Measurements from ENCODE around the gene CTNND2.

Gene CTNND2

DNA sequence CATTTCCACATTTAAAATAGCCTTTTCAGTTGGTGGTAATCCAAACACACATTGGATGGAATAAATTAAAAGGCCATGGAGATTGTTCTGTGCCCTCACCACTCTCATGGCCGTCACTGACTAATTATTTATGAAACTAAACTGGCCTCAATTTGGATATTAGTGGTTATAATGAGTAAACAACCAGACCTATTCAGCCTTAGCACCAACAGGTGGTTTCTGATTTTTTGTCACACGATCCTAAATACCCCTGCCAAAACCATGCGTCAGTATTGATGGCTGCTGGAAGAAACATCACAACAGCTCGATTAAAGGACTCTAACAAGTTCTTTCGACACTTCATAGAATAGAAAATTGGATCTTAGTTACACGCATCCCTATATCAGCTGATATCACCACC lies 867.2 kb downstream of the CTNND2 start:
- CTCF ChIA-PET: interaction anchor here (1.5 kb wide), 1 partner anchor 347 kb away, joined by 3 read pairs; no protein-coding TSS in a partner anchor

DNA sequence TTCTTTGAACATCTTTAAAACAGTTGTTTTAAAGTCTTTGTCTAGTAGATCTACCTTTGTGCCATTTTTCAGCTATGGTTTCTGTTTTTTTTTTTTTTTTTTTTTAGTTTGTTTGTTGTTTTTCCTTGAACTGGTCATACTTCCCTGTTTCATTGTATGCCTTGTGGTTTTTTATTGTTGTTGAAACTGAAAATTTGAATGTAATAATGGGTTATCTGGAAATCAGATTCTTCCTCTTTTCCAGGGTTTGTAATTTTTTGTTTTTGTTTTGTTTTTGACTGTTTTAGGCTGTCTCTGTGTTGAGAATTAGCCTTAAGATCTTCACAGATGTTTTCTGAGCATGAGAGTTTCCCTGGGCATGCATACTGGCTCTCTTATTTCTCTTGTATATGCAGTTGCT lies 873.6 kb downstream of the CTNND2 start:
- Histone ChIP-seq H3K27ac (ENCODE audit: extremely low read depth, low read depth, low read length) (no peak overlapping the region), H3K4me1 (ENCODE audit: control insufficient read depth, insufficient read depth, low read length) (no peaks in the 10 kb centered on the region), H3K9me3 (ENCODE audit: control insufficient read depth, insufficient read depth, low read depth, low read length) (no peaks in the 10 kb centered on the region), H3K4me3 (ENCODE audit: low read depth, low read length) (no peak overlapping the region), H3K36me3 (ENCODE audit: control insufficient read depth in 2 of 2, insufficient read depth in 1 of 2, low read length in 2 of 2) (no peaks in the 10 kb centered on the region)
- POLR2A ChIA-PET: no interaction called here
- TF ChIP-seq, protein P1, sequence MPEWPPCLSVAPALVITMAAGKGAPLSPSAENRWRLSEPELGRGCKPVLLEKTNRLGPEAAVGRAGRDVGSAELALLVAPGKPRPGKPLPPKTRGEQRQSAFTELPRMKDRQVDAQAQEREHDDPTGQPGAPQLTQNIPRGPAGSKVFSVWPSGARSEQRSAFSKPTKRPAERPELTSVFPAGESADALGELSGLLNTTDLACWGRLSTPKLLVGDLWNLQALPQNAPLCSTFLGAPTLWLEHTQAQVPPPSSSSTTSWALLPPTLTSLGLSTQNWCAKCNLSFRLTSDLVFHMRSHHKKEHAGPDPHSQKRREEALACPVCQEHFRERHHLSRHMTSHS (tag by site-specific recombination; IDR thresholded peaks at IDR 0.05): no peak
- CTCF ChIA-PET: interaction anchor here (0.5 kb wide), 1 partner anchor 81 kb away, joined by 3 read pairs; no protein-coding TSS in a partner anchor

More for the DNA sequence above, 867.2 kb downstream of the CTNND2 start:
- TF ChIP-seq SCRT2 (tag by site-specific recombination; IDR thresholded peaks at IDR 0.05) (peak; percentile 45; the same call in 1 of the 2 replicates), ZNF311 (tag by site-specific recombination; IDR thresholded peaks at IDR 0.05; ENCODE audit: borderline replicate concordance) (no peak)
- Histone ChIP-seq H3K9me3 (ENCODE audit: control insufficient read depth, insufficient read depth, low read depth, low read length) (no peaks in the 10 kb centered on the region), H3K36me3 (ENCODE audit: control insufficient read depth in 2 of 2, insufficient read depth in 1 of 2, low read length in 2 of 2) (no peaks in the 10 kb centered on the region), H3K4me3 (ENCODE audit: low read depth, low read length) (no peak overlapping the region), H3K27ac (ENCODE audit: extremely low read depth, low read depth, low read length) (no peak overlapping the region), H3K4me1 (ENCODE audit: control insufficient read depth, insufficient read depth, low read length) (no peaks in the 10 kb centered on the region)
- POLR2A ChIA-PET: no interaction called here

DNA sequence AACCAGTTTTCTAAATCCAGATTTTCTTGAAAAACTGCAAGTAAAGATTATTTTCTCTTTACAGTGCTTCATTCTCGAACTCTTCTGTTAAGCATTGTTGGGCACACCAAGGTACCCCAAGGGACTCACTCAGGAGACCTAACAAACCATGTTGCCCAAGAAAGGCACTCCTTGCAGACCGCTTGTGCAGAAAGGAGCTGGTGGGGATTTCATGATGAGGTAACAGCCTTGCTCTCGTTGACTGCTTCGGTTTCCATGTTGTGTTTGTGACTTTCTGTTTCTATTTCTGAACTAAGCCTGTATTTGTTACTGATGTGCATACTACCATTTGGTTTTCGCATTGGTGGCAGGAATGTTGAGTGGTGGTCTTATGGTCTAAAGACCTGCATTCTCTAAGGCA lies 876.6 kb downstream of the CTNND2 start:
- Histone ChIP-seq H3K4me3 (ENCODE audit: low read depth, low read length) (no peak overlapping the region), H3K27ac (ENCODE audit: extremely low read depth, low read depth, low read length) (no peak overlapping the region)
- CTCF ChIA-PET: interaction anchor here (0.6 kb wide), 1 partner anchor 400 kb away, joined by 3 read pairs; no protein-coding TSS in a partner anchor

DNA sequence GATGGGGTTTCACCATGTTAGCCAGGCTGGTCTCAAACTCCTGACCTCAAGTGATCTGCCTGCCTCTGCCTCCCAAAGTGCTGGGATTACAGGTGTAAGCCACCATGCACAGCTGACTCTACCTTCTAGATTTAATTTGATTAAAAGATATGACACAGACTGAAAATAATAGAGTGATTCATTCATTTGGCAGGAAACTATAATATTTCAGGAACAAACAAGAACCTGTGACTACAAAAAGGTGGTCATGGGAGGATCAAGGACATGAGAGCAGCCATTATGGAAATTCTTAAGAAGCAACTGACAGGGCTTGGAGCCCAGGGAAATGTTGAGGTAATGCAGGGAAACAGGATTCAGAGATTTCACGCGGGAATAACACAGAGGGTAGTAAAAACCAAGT lies 877.7 kb downstream of the CTNND2 start:
- Histone ChIP-seq H3K9me3 (ENCODE audit: control insufficient read depth, insufficient read depth, low read depth, low read length) (no peaks in the 10 kb centered on the region), H3K36me3 (ENCODE audit: control insufficient read depth in 2 of 2, insufficient read depth in 1 of 2, low read length in 2 of 2) (no peaks in the 10 kb centered on the region), H3K27ac (ENCODE audit: extremely low read depth, low read depth, low read length) (no peak overlapping the region), H3K4me3 (ENCODE audit: low read depth, low read length) (no peak overlapping the region), H3K4me1 (ENCODE audit: control insufficient read depth, insufficient read depth, low read length) (no peaks in the 10 kb centered on the region)
- no peak for TF ChIP-seq ZNF426 (tag by site-specific recombination; IDR thresholded peaks at IDR 0.05)
- TF ChIP-seq GLI4 (tag by site-specific recombination; IDR thresholded peaks at IDR 0.05): no peak
- CTCF ChIA-PET: no interaction called here
- POLR2A ChIA-PET: no interaction called here

More for the DNA sequence above, 876.6 kb downstream of the CTNND2 start:
- TF ChIP-seq, protein P2, sequence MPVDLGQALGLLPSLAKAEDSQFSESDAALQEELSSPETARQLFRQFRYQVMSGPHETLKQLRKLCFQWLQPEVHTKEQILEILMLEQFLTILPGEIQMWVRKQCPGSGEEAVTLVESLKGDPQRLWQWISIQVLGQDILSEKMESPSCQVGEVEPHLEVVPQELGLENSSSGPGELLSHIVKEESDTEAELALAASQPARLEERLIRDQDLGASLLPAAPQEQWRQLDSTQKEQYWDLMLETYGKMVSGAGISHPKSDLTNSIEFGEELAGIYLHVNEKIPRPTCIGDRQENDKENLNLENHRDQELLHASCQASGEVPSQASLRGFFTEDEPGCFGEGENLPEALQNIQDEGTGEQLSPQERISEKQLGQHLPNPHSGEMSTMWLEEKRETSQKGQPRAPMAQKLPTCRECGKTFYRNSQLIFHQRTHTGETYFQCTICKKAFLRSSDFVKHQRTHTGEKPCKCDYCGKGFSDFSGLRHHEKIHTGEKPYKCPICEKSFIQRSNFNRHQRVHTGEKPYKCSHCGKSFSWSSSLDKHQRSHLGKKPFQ (tag by site-specific recombination; IDR thresholded peaks at IDR 0.05): no peak
- TF ChIP-seq ZBTB21 (tag by site-specific recombination; IDR thresholded peaks at IDR 0.05) (no peak), ZEB2 (tag by site-specific recombination; IDR thresholded peaks at IDR 0.05) (no peak), ZFP41 (tag by site-specific recombination; IDR thresholded peaks at IDR 0.05; ENCODE audit: borderline replicate concordance) (no peak)
- POLR2A ChIA-PET: no interaction called here
- Histone ChIP-seq H3K4me1 (ENCODE audit: control insufficient read depth, insufficient read depth, low read length) (no peaks in the 10 kb centered on the region), H3K9me3 (ENCODE audit: control insufficient read depth, insufficient read depth, low read depth, low read length) (no peaks in the 10 kb centered on the region), H3K36me3 (ENCODE audit: control insufficient read depth in 2 of 2, insufficient read depth in 1 of 2, low read length in 2 of 2) (no peaks in the 10 kb centered on the region)

DNA sequence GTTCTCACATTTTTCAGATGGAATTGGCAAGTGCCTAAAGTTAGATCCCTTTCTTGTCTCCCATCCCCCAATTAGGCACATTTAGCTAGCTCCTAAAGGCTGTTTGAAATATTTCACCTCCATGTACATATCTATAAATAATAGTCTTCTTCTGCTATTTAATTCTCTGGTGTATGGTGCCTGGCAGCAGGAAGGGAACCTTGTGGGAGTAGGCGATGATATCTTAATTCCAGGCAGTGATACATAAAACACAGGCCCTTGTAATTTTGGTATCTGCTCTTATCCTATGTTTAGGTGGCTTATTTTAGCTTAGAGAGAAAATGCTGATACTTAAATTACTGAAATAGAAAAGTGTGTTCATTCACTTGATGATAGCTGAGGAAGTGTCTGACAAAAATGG lies 880.3 kb downstream of the CTNND2 start:
- CTCF ChIA-PET: interaction anchor here (0.9 kb wide), 2 partner anchors 36 to 42 kb away, joined by 3 to 4 read pairs; no protein-coding TSS in a partner anchor

More for the DNA sequence above, 880.3 kb downstream of the CTNND2 start:
- no peaks in the 10 kb centered on the region for H3K9me3 ChIP-seq (ENCODE audit: control insufficient read depth, insufficient read depth, low read depth, low read length)
- POLR2A ChIA-PET: no interaction called here
- H3K4me1 ChIP-seq (ENCODE audit: control insufficient read depth, insufficient read depth, low read length): no peaks in the 10 kb centered on the region
- no peak overlapping the region for H3K27ac ChIP-seq (ENCODE audit: extremely low read depth, low read depth, low read length)
- TF ChIP-seq ZBTB7A (tag by site-specific recombination; IDR thresholded peaks at IDR 0.05; ENCODE audit: low read depth) (no peak), ZNF391 (tag by site-specific recombination; IDR thresholded peaks at IDR 0.05; ENCODE audit: borderline replicate concordance, low read depth) (no peak), ZBTB20 (tag by site-specific recombination; IDR thresholded peaks at IDR 0.05) (no peak)
- TF ChIP-seq, protein P3, sequence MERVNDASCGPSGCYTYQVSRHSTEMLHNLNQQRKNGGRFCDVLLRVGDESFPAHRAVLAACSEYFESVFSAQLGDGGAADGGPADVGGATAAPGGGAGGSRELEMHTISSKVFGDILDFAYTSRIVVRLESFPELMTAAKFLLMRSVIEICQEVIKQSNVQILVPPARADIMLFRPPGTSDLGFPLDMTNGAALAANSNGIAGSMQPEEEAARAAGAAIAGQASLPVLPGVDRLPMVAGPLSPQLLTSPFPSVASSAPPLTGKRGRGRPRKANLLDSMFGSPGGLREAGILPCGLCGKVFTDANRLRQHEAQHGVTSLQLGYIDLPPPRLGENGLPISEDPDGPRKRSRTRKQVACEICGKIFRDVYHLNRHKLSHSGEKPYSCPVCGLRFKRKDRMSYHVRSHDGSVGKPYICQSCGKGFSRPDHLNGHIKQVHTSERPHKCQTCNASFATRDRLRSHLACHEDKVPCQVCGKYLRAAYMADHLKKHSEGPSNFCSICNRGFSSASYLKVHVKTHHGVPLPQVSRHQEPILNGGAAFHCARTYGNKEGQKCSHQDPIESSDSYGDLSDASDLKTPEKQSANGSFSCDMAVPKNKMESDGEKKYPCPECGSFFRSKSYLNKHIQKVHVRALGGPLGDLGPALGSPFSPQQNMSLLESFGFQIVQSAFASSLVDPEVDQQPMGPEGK (tag by site-specific recombination; IDR thresholded peaks at IDR 0.05): no peak
- H3K4me3 ChIP-seq (ENCODE audit: low read depth, low read length): no peak overlapping the region
- no peaks in the 10 kb centered on the region for H3K36me3 ChIP-seq (ENCODE audit: control insufficient read depth in 2 of 2, insufficient read depth in 1 of 2, low read length in 2 of 2)
